ENCODE results near the gene HTR4.

Gene HTR4

GRCh38 chr5:148660346-148660660 lies 6.0 kb upstream of the HTR4 start:
- no peak for DNase-seq

GRCh38 chr5:148659641-148660345 lies 5.5 kb upstream of the HTR4 start:
- no peak for DNase-seq

- no peak for DNase-seq
Observed at GRCh38 chr5:148653291-148653835, 964 bp downstream of the HTR4 start.

DNA sequence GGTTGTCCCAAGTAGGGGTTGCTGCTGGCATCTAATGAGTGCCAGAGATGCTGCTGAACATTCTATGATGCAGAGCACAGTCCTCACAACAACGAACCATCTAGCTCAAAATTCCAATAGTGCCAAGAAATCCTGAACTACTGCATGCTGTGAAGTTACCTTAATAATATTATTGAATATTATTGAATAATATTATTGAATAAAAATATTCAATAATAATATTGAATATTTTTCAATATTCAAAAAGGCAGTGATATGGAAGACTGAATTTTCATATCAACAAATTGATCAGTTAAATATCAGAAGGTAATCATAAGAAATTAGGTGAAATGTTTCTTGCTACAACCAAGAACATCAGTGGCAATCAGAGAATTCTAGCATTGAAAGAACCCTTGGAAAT lies 2.8 kb downstream of the HTR4 start:
- no peak for DNase-seq

GRCh38 chr5:148645527-148645926 lies 8.8 kb downstream of the HTR4 start:
- no peak for DNase-seq

DNA sequence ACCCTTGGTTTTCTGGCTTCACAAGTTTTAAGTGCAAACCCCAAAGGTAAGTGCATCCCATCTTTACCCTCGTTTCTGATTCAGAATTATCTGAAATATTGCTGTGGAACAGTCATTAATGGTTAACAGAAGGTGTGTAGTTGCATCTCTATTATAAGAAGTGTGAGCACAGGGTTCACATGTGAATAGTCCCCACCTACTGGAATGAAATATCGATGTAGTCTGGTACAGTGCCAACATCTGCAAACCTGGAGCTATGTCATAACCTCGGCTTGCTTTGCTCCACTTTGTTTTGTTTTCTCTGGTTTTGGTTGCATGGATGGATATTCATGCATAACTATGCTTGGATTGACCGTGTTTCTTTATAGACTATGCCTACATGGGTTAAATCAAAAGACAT lies 12.6 kb downstream of the HTR4 start:
- DNase-seq = no peak

DNA sequence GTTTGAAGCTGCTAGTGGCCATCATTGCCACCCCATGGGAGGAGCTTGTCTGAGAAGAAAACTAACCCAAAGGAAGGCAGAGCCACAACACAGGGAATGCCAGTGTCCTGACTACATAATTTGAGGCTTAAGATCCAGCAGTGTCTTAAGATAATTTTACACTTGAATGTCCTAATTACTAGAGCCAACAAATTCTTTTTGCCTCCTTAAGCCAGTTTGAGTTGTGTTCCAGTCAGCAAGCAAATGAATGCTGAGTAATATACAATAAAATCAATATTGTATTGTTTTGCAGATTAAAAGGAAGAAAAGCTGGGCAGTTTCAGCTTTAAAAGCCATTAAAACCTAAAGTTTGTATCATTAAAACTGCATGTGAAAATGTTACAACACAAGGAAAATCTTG lies 13.9 kb downstream of the HTR4 start:
- no peak for DNase-seq

- DNase-seq = no peak
Observed at GRCh38 chr5:148639081-148639480, 15.2 kb downstream of the HTR4 start.

DNA sequence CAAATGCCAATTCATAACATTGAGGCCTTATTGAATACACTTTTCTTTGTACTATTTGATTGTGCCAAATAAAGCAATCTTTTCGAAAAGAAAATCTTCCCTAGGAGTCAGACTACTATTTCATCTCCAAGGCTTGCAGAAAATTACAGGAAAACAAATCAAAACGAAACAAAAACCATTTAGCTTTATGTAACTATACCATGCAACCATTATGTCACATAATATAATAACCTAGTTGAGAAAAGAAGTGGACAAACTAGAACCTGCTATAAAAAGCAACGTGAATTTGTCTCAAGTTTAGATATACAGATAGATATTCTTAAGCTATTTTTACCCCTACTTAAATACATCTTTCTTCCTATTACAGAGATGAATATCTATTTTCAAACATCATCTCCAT lies 18.0 kb downstream of the HTR4 start:
- DNase-seq = no peak

DNA sequence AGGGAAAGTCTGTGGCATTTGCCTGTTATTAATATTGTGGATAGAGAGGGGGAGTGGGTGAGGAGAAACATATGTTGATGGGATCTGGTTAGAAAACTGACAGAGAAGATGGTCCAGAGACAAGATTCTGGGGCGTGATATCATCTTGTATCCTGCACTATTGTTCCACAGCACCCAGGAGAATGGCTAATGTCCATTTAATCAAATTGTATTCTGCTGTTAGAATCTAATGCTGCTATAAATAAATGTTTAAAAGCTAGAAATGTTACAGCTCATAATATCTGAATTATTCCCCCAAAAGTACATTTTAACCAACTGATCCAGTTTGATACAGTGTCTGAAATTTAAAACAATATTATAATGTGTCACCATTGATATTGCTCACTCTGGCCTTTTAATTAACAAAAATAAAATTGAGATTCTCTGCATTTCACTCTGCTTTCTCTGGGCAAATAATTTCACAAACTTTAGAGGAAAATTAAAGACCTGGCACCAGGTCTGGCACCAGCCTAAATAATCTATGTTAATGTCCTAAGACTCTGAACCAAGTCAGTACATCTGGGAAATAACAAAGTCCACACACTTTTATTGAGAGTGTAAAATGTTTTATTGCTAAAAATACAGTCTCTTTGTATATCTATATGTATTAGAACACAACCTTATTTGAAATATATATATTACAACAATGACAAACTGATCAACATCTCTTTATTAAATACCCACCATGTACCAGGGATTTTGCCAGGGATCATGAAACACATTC lies 18.8 kb downstream of the HTR4 start:
- no peak for DNase-seq

GRCh38 chr5:148633067-148633377 lies 21.3 kb downstream of the HTR4 start:
- no peak for DNase-seq

GRCh38 chr5:148632255-148633066 lies 21.9 kb downstream of the HTR4 start:
- no peak for DNase-seq

GRCh38 chr5:148626986-148627385 lies 27.3 kb downstream of the HTR4 start:
- DNase-seq = no peak

DNA sequence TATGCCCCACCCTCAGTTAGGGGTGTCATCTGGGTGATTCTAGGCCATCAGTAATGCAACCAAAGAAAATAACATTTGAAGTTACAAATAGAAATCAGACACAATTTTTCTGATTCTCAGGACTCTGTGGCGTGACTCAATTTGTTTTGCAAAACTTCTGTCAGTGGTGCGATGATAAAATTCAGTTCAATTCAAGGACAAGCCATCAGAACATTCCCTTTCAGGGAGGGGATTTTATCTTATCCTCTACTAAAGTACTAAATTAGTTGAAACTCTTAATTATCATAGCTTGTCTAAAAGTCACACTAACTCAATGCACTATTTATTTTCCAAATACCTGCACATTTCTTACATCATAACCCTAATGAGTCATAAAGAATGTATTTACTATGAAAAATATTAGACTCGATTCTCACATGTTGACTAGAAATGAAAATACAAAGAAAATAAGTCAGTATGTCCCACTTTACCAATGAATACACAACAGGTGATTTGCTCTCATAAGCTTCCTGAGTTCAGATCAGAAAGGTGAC lies 28.2 kb downstream of the HTR4 start:
- no peak for DNase-seq

DNA sequence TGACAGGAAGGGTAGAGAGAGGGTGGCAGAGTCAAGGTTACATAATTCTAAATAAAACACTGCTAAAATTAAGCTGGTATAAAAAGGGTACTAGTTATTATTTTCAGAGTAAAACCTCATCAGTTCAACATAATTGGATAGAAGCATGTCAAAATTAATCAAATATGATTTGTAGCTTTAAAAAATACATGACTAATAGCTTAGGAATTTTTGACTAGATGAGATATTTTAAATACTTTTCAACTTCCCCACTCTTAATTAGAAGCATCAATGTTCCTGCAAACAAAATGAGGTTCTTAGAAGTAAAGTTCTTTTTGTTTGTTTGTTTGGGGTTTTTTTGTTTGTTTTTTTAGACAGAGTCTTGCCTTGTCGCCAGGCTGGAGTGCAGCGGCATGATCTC lies 29.1 kb downstream of the HTR4 start:
- no peak for DNase-seq

- DNase-seq = no peak
Observed at GRCh38 chr5:148623741-148624140, 30.6 kb downstream of the HTR4 start.

- no peak for DNase-seq
Observed at GRCh38 chr5:148623101-148623500, 31.2 kb downstream of the HTR4 start.

DNA sequence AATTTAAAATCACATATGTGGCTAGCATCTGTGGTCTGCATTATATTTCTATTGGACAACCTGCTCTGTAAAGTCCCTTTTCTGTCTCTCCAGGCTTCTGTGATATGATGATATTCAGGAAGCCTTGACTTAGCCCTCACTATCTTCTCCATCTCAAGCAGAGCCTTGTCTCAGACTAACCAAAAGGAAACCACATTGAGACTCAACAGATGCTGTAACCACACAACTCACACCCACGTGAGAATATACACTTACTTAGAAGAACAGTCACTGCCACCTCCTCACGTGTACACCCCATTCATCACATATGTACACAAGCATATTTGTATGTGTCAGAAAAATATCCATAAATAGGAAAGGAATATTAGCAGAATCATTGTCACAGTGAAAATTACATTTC lies 33.6 kb downstream of the HTR4 start:
- no peak for DNase-seq

DNA sequence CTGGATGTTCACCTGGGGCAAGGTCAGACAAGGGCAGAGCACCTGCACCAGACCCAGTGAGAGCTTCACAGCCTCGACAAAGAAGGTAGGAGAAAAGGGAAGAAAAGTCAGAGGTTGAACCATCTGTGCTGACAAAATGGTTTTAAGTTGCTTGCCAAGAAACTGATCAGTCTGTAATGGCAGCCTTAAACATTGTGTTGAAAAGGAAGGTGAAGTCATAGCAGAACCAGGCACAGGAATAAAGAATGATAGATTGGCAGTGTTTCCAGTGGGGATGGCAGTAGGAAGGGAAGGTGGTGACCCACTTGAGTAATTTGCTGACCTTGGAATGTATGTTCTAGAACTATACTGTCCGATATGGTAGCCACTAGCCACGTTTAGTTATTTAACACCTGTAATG lies 34.2 kb downstream of the HTR4 start:
- DNase-seq = no peak

GRCh38 chr5:148619484-148619883 lies 34.8 kb downstream of the HTR4 start:
- no peak for DNase-seq

DNA sequence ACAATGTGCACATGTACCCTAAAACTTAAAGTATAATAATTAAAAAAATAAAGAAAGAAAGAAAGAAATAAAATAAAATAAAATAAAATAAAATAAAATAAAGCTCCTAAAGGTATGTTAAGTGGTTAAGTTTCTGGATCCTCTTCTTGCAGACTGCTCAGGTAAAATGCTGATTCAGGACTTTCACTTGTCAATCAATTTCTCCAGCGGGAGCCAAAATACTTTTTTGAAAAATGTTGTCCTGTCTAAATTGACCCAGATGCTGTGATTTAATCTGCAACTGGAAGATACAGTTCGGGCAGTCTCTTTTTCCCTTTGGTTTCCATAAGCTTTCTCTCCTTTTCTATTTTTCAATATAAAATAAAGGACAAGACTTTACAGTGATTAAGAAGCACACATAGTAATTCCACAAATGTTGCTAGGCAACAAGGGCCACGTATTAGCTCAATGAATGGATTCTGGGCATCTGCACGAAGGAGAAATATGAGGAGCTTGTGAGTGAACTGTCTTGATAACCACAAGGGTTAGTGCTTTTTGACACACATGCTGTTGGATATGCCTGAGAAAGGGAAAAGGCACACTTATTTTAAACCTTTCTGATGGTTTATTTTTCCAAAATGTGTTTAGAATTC lies 38.6 kb downstream of the HTR4 start:
- no peak for DNase-seq

DNA sequence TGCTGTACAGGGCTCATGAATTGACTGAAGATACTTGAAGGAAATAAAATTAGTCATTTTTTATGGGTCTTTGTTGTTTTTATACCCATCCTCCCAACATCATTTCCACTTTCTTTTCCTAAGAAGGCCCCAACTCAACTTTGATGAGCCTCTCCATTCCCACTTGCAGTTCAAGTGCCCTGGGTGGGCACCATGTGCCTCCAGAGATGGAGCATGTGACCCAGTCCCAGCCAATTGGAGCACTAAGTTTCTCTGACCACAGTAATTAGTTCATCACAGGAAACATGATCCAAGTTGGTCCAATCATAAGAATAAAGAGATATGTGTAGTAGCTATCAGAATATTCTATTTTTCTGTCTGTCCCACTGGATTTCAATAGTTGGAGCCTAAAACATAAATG lies 46.9 kb downstream of the HTR4 start:
- DNase-seq = no peak

DNA sequence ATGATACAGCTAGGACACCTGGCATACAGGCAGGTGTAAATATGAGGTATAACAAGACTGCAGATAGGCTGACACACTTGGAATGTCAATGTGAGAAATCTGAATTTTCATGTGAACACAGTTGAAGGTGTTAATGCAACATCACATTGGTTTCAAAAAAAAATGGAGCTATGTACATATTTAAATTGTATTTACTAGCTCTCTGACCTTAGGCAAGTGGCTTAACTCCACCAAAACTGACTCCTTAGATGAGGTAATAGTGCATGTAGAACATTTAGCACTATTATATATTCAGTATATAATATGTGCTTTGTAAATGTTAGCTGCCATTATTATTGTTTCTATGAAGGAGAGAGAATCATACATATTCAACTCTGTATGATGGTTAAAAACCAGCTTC lies 48.0 kb downstream of the HTR4 start:
- DNase-seq = no peak
